Right renal cortex interstitium (tissue), 3 donors: ENCODE data around the gene FDPS. TPM values are rescaled to one million over a fixed set of nuclear protein-coding genes. Genes with fewer than 3 reads are reported as not detected.

Source experiments
- DNase-seq, 3 donors: peaks; one replicate each; pipeline ENCODE4 v3.0.0-alpha.2; 2013; ENCODE audit warnings: low read depth in 3 of 3, low spot score in 2 of 3
- polyA plus RNA-seq, 3 donors: library from polyadenylated mRNA; unstranded; fragments of 120-200 nt; gene quantifications; one replicate each; pipeline ENCODE4 v1.2.1, GENCODE V29; 2013; ENCODE audit not compliant: insufficient read length in 3 of 3

FDPS gene
- polyA plus RNA-seq = 100 to 1,000 TPM; 171 to 181 (median 178) TPM

GRCh38 chr1:155308493-155309422 is at the start of gene FDPS:
TSS of gene FDPS (plus strand) at chr1:155308866. CDS start at chr1:155309790, 924 bp downstream.
- DNase-seq = peak; percentile 92 to 97 (median 95)

DNA sequence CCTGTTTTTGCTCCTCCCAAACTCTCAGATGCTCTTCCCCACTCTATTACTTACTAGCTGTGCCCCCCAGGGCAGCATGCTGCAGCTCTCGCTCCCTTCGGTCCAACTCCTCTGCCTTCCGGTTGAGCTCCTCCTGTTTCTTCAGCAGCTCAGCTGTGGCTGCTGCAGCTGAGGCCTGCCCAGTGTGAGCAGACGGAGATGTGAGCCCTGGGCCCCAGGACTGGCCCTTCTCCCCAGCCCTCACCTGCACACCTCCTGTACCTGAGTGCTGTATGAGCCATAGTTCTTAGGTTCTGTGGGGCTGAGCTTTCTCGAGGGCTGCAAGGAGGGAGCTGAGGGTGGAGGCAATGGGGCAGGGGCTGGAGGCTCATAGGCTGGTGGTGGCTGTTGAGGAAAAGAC is 48.4 kb upstream of the FDPS start:
- no peak for DNase-seq

- no peak for DNase-seq
Observed at GRCh38 chr1:155261493-155261851, 47.2 kb upstream of the FDPS start.

- peak in 2 of 3 donors; percentile 93 to 96 for DNase-seq
Observed at GRCh38 chr1:155261852-155262673, 46.6 kb upstream of the FDPS start, which contains the start of gene SCAMP3. TSS of gene SCAMP3 (minus strand) at chr1:155262360. CDS start at chr1:155262151, 209 bp downstream.

GRCh38 chr1:155263067-155263466 is 45.6 kb upstream of the FDPS start:
- DNase-seq = no peak

GRCh38 chr1:155266553-155266952 is 42.1 kb upstream of the FDPS start:
- no peak for DNase-seq

- no peak for DNase-seq
Observed at GRCh38 chr1:155267373-155267772, 41.3 kb upstream of the FDPS start.

- DNase-seq = no peak
Observed at GRCh38 chr1:155268630-155269029, 40.0 kb upstream of the FDPS start.

DNA sequence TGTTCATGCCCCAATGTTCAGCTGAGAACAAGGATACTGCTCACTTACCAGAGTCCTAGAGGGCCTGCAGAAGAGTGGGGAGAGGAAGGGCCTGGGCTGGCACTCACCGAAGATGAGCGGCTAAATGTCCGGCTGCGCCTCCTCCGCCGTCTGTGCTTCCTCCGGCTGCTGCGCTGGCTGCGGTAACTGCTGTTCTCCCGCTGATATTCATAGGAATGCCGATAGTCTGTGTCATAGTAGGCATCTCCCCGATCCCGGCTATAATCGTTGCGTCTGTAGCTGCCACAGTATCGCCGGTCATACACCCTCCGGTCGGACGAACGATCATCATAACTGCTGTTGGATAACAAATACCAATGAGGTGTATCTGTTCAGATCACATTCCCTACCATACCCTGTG is 39.3 kb upstream of the FDPS start:
- no peak for DNase-seq

DNA sequence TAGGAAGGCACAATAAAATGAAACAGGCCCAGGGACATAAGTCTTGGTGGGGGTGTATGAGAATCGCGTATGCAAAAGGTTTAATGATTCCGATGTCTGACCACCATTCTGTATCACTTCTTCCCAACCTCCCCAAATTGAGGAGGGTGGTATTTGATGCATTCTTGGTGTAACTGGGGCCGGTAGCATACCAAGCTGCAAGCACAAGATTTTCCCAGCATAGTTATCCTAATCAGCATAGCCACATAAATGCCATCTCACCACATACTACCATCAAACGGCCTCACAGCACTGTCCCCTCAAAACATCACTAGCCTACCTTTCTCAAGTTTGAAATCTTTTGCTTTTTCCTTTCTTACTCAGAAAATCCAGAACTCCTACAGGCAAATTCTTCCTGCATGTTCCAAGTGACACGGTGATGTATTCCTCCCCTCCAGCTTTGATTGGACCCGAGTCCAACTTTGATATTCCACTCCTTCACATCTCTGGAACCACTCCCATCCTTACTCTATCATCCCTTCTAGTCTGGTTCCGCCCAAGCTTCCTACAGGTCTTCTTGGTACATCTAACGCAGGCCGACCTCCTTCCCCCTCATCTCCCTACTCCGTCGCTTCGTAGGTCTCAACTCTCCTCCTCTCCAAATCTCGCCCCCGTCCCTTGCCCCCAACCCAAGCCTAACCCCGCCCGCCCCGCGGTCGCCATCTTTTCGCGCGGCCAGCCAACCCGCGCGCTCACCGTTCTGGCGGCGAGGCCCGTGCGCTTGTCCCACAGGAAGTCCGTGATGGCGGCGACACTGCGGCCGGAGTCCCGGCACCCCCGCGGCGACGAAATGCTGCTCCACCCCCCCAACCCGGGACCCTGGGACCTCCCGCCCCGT is 36.0 kb upstream of the FDPS start:
- DNase-seq = peak in 1 of 3 donors; percentile 27

DNA sequence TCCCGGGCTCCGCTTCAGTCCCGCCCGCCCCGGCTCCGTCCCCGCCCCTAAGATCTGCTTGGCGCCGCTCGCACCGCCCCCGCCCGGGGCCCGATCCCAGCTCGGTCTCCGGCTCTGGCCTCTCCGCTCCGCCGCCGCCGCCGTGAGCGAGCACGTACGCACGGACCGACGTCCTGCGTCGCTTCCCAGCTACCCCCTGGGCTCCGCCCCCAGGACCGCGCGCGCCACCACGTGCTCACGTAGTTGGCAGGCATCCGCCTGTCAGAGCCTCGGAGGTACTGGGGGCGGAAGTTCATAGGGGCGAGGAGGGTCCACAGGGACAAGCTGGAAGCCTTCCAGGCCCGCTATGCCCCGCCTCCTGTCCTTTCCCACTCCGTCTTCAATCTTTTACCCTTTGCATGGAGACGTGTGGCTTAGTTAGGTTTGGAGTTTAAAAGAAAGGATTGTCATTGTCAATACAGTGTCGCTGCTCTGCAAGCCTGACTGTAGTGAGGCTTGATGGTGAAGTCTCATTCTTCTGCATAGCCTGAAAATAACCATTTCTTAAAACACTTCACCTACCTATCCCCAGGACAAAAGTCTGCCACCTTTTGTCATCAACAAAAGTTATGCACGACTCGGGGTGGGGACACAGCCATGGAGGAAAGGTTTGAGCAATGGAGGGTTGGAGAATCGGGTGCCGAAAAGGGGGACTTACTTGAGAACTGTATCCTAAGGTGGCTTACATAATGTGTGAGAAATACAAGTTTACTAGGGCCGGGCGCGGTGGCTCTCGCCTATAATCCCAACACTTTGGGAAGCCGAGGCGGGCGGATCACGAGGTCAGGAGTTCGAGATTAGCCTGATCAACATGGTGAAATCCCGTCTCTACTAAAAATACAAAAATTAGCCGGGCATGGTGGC is 35.1 kb upstream of the FDPS start, which contains the start of gene CLK2:
Gene CLK2, minus strand, starts transcription at position 162 of the 903 bp plus-strand sequence. CDS start 2,527 bp downstream, outside the sequence.
- DNase-seq = peak in 2 of 3 donors; percentile 89 to 91

DNA sequence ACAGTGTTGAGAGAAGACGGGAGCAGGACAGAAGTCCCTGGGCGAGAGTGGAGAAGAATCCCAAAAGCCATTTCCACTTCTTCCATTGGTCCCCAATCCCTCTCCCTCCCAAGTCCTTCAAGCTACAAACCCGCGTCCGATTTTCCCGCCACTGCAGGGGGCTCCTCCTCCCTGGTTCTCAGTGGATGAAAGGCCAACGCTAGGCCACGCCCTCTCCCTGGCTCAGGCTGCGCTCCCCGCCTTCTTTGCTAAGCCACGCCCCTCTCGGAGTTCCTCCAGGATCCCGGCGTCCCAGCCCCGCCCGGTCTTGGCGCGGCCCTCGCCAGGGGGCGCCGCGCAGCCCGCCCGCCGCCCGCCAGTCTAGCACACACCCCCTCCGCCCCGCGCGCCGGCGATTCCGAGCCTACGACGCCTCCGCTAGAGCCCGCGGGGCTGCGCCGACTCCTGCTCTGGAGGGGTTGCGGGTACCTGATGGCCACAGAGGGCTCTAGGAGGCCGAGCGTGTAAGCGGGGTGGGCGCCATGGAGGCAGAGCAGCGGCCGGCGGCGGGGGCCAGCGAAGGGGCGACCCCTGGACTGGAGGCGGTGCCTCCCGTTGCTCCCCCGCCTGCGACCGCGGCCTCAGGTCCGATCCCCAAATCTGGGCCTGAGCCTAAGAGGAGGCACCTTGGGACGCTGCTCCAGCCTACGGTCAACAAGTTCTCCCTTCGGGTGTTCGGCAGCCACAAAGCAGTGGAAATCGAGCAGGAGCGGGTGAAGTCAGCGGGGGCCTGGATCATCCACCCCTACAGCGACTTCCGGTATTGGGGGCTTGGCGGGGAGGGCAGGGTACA is 31.4 kb upstream of the FDPS start, which contains the start of gene HCN3:
Gene HCN3, plus strand, starts transcription at position 394 of the 832 bp plus-strand sequence. Its CDS starts 128 bp downstream, at position 522.
- peak; percentile 92 to 96 (median 94) for DNase-seq

GRCh38 chr1:155277902-155278688 is 30.6 kb upstream of the FDPS start:
- DNase-seq = peak in 1 of 3 donors; percentile 61

DNA sequence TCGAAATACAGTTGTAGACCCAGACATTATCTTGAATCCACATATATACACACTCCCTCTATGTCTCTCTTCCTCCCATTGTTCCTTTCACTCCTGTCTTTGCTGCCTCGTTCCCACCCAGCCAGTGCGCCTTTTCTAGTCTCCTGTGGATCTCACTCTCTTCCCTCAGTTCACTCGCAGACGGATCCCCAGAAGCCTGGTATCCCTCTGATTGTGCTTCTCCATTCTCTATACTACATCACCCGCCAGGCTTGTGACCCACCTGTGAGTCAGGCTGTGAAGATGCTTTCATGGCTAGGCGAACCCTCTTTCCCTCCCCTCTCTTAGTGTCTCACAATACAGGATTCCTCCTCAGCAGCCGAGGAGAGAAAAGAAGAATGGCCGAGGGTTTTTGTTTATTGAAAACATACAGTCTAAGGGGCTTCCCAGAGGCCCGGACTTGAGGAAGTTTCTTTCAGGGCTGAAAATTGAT is 29.9 kb upstream of the FDPS start:
- no peak for DNase-seq

DNA sequence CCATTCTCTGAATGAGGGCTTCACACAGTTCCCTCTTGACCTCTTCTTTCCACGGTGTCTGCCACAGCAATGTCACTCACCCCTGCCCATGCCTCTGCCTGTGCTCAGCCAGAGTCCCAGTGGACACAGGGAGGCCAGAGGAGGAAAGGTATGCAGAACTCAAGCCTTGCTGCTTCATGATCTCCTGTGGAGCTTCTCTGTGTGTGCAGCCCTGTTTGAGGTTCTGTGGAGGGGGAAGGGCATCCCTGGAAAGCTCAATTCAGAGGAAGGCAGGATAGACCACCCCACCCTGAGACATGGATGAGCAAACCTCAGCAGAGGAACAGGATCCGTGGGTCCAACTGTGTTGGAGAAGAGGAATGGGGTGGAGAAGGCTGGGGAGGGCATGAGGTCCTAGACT is 29.4 kb upstream of the FDPS start:
- DNase-seq = no peak

DNA sequence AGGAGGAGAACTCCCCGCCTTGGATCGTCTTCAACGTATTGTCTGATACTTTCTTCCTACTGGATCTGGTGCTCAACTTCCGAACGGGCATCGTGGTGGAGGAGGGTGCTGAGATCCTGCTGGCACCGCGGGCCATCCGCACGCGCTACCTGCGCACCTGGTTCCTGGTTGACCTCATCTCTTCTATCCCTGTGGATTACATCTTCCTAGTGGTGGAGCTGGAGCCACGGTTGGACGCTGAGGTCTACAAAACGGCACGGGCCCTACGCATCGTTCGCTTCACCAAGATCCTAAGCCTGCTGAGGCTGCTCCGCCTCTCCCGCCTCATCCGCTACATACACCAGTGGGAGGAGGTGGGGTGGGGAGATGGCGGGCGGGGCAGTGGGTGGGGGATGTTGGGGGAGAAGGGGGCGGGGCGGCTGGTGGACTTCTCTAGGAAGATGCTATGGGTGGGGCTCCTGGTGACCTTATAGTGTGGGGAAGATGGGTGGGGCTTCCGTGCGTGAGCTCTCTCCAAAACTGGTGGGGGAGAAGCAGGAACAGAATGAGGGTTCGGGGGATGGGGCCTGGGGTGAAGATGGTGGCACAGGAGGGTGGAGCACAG is 26.1 kb upstream of the FDPS start:
- DNase-seq = no peak

- no peak for DNase-seq
Observed at GRCh38 chr1:155284476-155284875, 24.2 kb upstream of the FDPS start.
